H4 (cell line): Measurements from ENCODE around the gene SP6. TPM values are rescaled to one million over a fixed set of nuclear protein-coding genes. Genes with fewer than 3 reads are reported as not detected.

Source experiments
- DNase-seq: peaks from one replicate; pipeline ENCODE4 v3.0.0-alpha.2; 2015; ENCODE audit warnings: low spot score
- total RNA-seq: library from RNA; depleted of rRNA; stranded (reverse); fragments of >200 nt; shearing (Covaris generic); gene quantifications from 2 replicates; pipeline ENCODE4 v1.2.3, GENCODE V29; 2014

The SP6 gene
- total RNA-seq, 1 experiment from 2014 or later = 0.21 TPM

- DNase-seq = no peak
Observed at GRCh38 chr17:47879776-47880454, 29.0 kb upstream of the SP6 start.

- DNase-seq = no peak
Observed at GRCh38 chr17:47879028-47879585, 28.1 kb upstream of the SP6 start.

- no peak for DNase-seq
Observed at GRCh38 chr17:47878203-47879027, 27.5 kb upstream of the SP6 start.

GRCh38 chr17:47877368-47878034 is 26.5 kb upstream of the SP6 start:
- no peak for DNase-seq

- DNase-seq = no peak
Observed at GRCh38 chr17:47875011-47875985, 24.3 kb upstream of the SP6 start.

GRCh38 chr17:47873200-47874090 is 22.5 kb upstream of the SP6 start:
- DNase-seq = no peak

- no peak for DNase-seq
Observed at GRCh38 chr17:47872651-47873161, 21.7 kb upstream of the SP6 start.

- DNase-seq = no peak
Observed at GRCh38 chr17:47872019-47872650, 21.2 kb upstream of the SP6 start.

GRCh38 chr17:47871048-47871447 is 20.1 kb upstream of the SP6 start:
- no peak for DNase-seq

- DNase-seq = no peak
Observed at GRCh38 chr17:47870056-47870455, 19.1 kb upstream of the SP6 start.

- DNase-seq = no peak
Observed at GRCh38 chr17:47869114-47869513, 18.2 kb upstream of the SP6 start.

GRCh38 chr17:47867813-47868533 is 17.0 kb upstream of the SP6 start:
- DNase-seq = no peak

GRCh38 chr17:47866941-47867340 is 16.0 kb upstream of the SP6 start:
- no peak for DNase-seq

- DNase-seq = no peak
Observed at GRCh38 chr17:47864791-47865216, 13.8 kb upstream of the SP6 start.

GRCh38 chr17:47862621-47863440 is 11.9 kb upstream of the SP6 start:
- peak; percentile 80 for DNase-seq

GRCh38 chr17:47860386-47860785 is 9.4 kb upstream of the SP6 start:
- no peak for DNase-seq

- no peak for DNase-seq
Observed at GRCh38 chr17:47857551-47858455, 6.8 kb upstream of the SP6 start.
